ENCODE results near the gene IER5. TPM values are rescaled to one million over a fixed set of nuclear protein-coding genes. Genes with fewer than 3 reads are reported as not detected.

Gene IER5
- total and polyA plus RNA-seq, 5 experiments from 2014 or later = 2.5 to 19.6 (median 9.4) TPM

- POLR2A ChIA-PET = interaction anchor here (0.9 kb wide), 1 partner anchor 33 kb away, joined by 3 read pairs; the partner anchor contains the start of gene IER5
- ATAC-seq = no peak
- Mint-ChIP-seq H3K9me3 (no peaks in the 10 kb centered on the region), H3K4me3 (no peak overlapping the region), H3K4me1 (peaks cover 0 to 34% (median under 1%) of the 10 kb centered on the region in 4 donors), H3K36me3 (no peaks in the 10 kb centered on the region), H3K27me3 (peaks cover 0 to 3% (median 0%) of the 10 kb centered on the region in 5 donors), H3K27ac (no peak overlapping the region)
- DNase-seq = no peak
Measured at GRCh38 chr1:181122222-181122621, 33.7 kb downstream of the IER5 start.

GRCh38 chr1:181123173-181123572 is 34.7 kb downstream of the IER5 start:
- Mint-ChIP-seq H3K27ac (no peak overlapping the region), H3K9me3 (no peaks in the 10 kb centered on the region), H3K4me3 (no peak overlapping the region), H3K27me3 (peaks cover 0 to 3% (median 0%) of the 10 kb centered on the region in 5 donors), H3K4me1 (peaks cover 0 to 39% (median under 1%) of the 10 kb centered on the region in 4 donors), H3K36me3 (no peaks in the 10 kb centered on the region)
- DNase-seq (no peak), ATAC-seq (no peak)
- POLR2A ChIA-PET = interaction anchor here (0.7 to 0.9 kb wide), 2 partner anchors 34 to 499 kb away, joined by 3 to 5 read pairs; partner anchors contain the start of gene IER5

- no peak overlapping the region for H3K4me3 Mint-ChIP-seq
- H3K36me3 Mint-ChIP-seq = no peaks in the 10 kb centered on the region
- H3K27ac Mint-ChIP-seq = no peak overlapping the region
- ATAC-seq (no peak), DNase-seq (no peak)
- POLR2A ChIA-PET = no interaction called here
- no peaks in the 10 kb centered on the region for H3K9me3 Mint-ChIP-seq
- H3K27me3 Mint-ChIP-seq = peaks cover 0 to 8% (median 0%) of the 10 kb centered on the region in 5 donors
- peaks cover 1 to 50% (median 6%) of the 10 kb centered on the region in 4 donors for H3K4me1 Mint-ChIP-seq
Measured at GRCh38 chr1:181124291-181124751, 35.8 kb downstream of the IER5 start.

- peaks cover 3 to 62% (median 10%) of the 10 kb centered on the region in 4 donors for H3K4me1 Mint-ChIP-seq
- ATAC-seq = no peak
Measured at GRCh38 chr1:181126289-181126688, 37.8 kb downstream of the IER5 start.

GRCh38 chr1:181126871-181127587 is 38.5 kb downstream of the IER5 start:
- H3K4me1 Mint-ChIP-seq = peaks cover 3 to 68% (median 10%) of the 10 kb centered on the region in 4 donors
- DNase-seq (no peak), ATAC-seq (no peak)
- H3K36me3 Mint-ChIP-seq = no peaks in the 10 kb centered on the region
- no peak overlapping the region for H3K27ac Mint-ChIP-seq
- no peaks in the 10 kb centered on the region for H3K9me3 Mint-ChIP-seq
- POLR2A ChIA-PET = interaction anchor here (0.6 to 1.8 kb wide), 7 partner anchors 16 to 1463 kb away, joined by 4 to 6 read pairs (median 5); no protein-coding TSS in a partner anchor
- H3K4me3 Mint-ChIP-seq = no peak overlapping the region
- H3K27me3 Mint-ChIP-seq = peaks cover 0 to 14% (median 10%) of the 10 kb centered on the region in 5 donors

More at GRCh38 chr1:181126289-181126688, 37.8 kb downstream of the IER5 start:
- peak overlapping the region in 1 of 10 donors; percentile 31 for H3K27ac Mint-ChIP-seq
- DNase-seq = no peak
- peaks cover 0 to 14% (median 10%) of the 10 kb centered on the region in 5 donors for H3K27me3 Mint-ChIP-seq
- POLR2A ChIA-PET = interaction anchor here (1.7 kb wide), 1 partner anchor 36 kb away, joined by 5 read pairs; no protein-coding TSS in a partner anchor
- no peak overlapping the region for H3K4me3 Mint-ChIP-seq
- H3K9me3 Mint-ChIP-seq = no peaks in the 10 kb centered on the region
- no peaks in the 10 kb centered on the region for H3K36me3 Mint-ChIP-seq

GRCh38 chr1:181127898-181128453 is 39.5 kb downstream of the IER5 start:
- POLR2A ChIA-PET = interaction anchor here (0.7 to 1.8 kb wide), 4 partner anchors 16 to 47 kb away, joined by 4 to 6 read pairs (median 5); no protein-coding TSS in a partner anchor
- ATAC-seq (no peak), DNase-seq (no peak)
- peaks cover 3 to 74% (median 10%) of the 10 kb centered on the region in 4 donors for H3K4me1 Mint-ChIP-seq
- H3K27me3 Mint-ChIP-seq = peaks cover 0 to 14% (median 10%) of the 10 kb centered on the region in 5 donors
- no peaks in the 10 kb centered on the region for H3K9me3 Mint-ChIP-seq
- H3K36me3 Mint-ChIP-seq = no peaks in the 10 kb centered on the region
- H3K4me3 Mint-ChIP-seq = no peak overlapping the region
- H3K27ac Mint-ChIP-seq = no peak overlapping the region

GRCh38 chr1:181128592-181129497 is 40.3 kb downstream of the IER5 start:
- Mint-ChIP-seq H3K9me3 (no peaks in the 10 kb centered on the region), H3K4me1 (peaks cover 6 to 78% (median 12%) of the 10 kb centered on the region in 4 donors), H3K36me3 (no peaks in the 10 kb centered on the region), H3K27me3 (peaks cover 0 to 14% (median 10%) of the 10 kb centered on the region in 5 donors), H3K27ac (peak overlapping the region in 5 of 10 donors; percentile 16 to 58 (median 20)), H3K4me3 (peak overlapping the region in 4 of 10 donors; percentile 2 to 80 (median 12))
- DNase-seq (peak in 1 of 10 donors; percentile 28), ATAC-seq (peak in 1 of 2 donors; percentile 39)
- POLR2A ChIA-PET = interaction anchor here (1.8 kb wide), 1 partner anchor 17 kb away, joined by 5 read pairs; no protein-coding TSS in a partner anchor

GRCh38 chr1:181129771-181130606 is 41.5 kb downstream of the IER5 start:
- no peak for ATAC-seq
- Mint-ChIP-seq H3K27ac (peak overlapping the region in 1 of 10 donors; percentile 32), H3K36me3 (no peaks in the 10 kb centered on the region), H3K27me3 (peaks cover 0 to 14% (median 10%) of the 10 kb centered on the region in 5 donors), H3K4me1 (peaks cover 10 to 81% (median 21%) of the 10 kb centered on the region in 4 donors), H3K4me3 (no peak overlapping the region), H3K9me3 (no peaks in the 10 kb centered on the region)
- no peak for DNase-seq
- POLR2A ChIA-PET = interaction anchor here (0.6 kb wide), 1 partner anchor 43 kb away, joined by 3 read pairs; no protein-coding TSS in a partner anchor

GRCh38 chr1:181131255-181131941 is 42.9 kb downstream of the IER5 start:
- DNase-seq (no peak), ATAC-seq (no peak)
- Mint-ChIP-seq H3K4me3 (peak overlapping the region in 1 of 10 donors; percentile 62), H3K27me3 (peaks cover 0 to 14% (median 11%) of the 10 kb centered on the region in 5 donors), H3K9me3 (no peaks in the 10 kb centered on the region), H3K27ac (peak overlapping the region in 2 of 10 donors; percentile 74 to 83), H3K36me3 (no peaks in the 10 kb centered on the region), H3K4me1 (peaks cover 15 to 90% (median 26%) of the 10 kb centered on the region in 4 donors)
- POLR2A ChIA-PET = interaction anchor here (0.9 to 1.2 kb wide), 2 partner anchors 26 to 43 kb away, joined by 3 to 4 read pairs; partner anchors contain the start of gene IER5

GRCh38 chr1:181133441-181133951 is 45.0 kb downstream of the IER5 start:
- POLR2A ChIA-PET = no interaction called here
- peak overlapping the region in 1 of 10 donors; percentile 81 for H3K27ac Mint-ChIP-seq
- DNase-seq = no peak
- H3K36me3 Mint-ChIP-seq = no peaks in the 10 kb centered on the region
- H3K27me3 Mint-ChIP-seq = peaks cover 0 to 17% (median 12%) of the 10 kb centered on the region in 5 donors
- peak overlapping the region in 1 of 10 donors; percentile 81 for H3K4me3 Mint-ChIP-seq
- H3K4me1 Mint-ChIP-seq = peaks cover 23 to 91% (median 27%) of the 10 kb centered on the region in 4 donors
- no peaks in the 10 kb centered on the region for H3K9me3 Mint-ChIP-seq
- ATAC-seq = no peak

Measured in naive thymus-derived CD8-positive, alpha-beta T cell (primary cell).